ENCODE measurements around the gene CNNM1.

DNA sequence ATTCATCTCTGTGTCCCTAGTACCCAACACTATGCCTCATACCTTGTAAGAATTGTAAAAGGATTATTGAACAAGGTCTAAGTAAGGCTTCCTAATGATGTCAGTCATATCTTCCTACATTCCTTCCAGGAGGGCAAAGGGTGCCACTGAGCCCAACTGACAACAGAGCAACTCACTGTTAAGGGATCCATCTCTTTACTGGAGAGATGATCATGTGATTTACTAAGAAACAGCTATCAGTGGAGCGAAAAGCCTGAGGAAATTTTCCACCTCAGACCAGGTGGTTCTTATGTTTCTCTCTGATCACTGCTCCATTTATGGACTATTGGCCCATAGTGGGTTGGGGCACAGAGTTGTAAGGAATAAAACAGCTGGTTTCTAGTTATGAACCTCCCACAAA lies 38.9 kb upstream of the CNNM1 start:
- TF ChIP-seq, protein P1, sequence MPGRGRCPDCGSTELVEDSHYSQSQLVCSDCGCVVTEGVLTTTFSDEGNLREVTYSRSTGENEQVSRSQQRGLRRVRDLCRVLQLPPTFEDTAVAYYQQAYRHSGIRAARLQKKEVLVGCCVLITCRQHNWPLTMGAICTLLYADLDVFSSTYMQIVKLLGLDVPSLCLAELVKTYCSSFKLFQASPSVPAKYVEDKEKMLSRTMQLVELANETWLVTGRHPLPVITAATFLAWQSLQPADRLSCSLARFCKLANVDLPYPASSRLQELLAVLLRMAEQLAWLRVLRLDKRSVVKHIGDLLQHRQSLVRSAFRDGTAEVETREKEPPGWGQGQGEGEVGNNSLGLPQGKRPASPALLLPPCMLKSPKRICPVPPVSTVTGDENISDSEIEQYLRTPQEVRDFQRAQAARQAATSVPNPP (IDR thresholded peaks at IDR 0.05; ENCODE audit: borderline replicate concordance, insufficient read depth, insufficient read length): no peak
- TF ChIP-seq, protein P2, sequence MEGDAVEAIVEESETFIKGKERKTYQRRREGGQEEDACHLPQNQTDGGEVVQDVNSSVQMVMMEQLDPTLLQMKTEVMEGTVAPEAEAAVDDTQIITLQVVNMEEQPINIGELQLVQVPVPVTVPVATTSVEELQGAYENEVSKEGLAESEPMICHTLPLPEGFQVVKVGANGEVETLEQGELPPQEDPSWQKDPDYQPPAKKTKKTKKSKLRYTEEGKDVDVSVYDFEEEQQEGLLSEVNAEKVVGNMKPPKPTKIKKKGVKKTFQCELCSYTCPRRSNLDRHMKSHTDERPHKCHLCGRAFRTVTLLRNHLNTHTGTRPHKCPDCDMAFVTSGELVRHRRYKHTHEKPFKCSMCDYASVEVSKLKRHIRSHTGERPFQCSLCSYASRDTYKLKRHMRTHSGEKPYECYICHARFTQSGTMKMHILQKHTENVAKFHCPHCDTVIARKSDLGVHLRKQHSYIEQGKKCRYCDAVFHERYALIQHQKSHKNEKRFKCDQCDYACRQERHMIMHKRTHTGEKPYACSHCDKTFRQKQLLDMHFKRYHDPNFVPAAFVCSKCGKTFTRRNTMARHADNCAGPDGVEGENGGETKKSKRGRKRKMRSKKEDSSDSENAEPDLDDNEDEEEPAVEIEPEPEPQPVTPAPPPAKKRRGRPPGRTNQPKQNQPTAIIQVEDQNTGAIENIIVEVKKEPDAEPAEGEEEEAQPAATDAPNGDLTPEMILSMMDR (IDR thresholded peaks at IDR 0.05 in 2 of 3, conservative IDR thresholded peaks at IDR 0.05 in 1 of 3; ENCODE audit: insufficient read depth in 2 of 3, low read depth in 1 of 3, low read length in 3 of 3): no peak
- TF ChIP-seq, protein P3, sequence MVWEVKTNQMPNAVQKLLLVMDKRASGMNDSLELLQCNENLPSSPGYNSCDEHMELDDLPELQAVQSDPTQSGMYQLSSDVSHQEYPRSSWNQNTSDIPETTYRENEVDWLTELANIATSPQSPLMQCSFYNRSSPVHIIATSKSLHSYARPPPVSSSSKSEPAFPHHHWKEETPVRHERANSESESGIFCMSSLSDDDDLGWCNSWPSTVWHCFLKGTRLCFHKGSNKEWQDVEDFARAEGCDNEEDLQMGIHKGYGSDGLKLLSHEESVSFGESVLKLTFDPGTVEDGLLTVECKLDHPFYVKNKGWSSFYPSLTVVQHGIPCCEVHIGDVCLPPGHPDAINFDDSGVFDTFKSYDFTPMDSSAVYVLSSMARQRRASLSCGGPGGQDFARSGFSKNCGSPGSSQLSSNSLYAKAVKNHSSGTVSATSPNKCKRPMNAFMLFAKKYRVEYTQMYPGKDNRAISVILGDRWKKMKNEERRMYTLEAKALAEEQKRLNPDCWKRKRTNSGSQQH (CRISPR knock-in tag; IDR thresholded peaks at IDR 0.05): no peak
- TF ChIP-seq ZFPM2 (CRISPR knock-in tag; IDR thresholded peaks at IDR 0.05) (no peak), SMARCA4 (IDR thresholded peaks at IDR 0.05) (no peak), HMG20B (CRISPR knock-in tag; IDR thresholded peaks at IDR 0.05) (no peak), POU5F1 (IDR thresholded peaks at IDR 0.05; ENCODE audit: borderline replicate concordance, low read depth, low read length, partially characterized antibody) (no peak), EP300 (IDR thresholded peaks at IDR 0.05; ENCODE audit: low read length) (no peak), EZH2 (IDR thresholded peaks at IDR 0.05; ENCODE audit: borderline replicate concordance, low read depth, low read length) (no peak), SMARCA5 (IDR thresholded peaks at IDR 0.05) (no peak), HCFC1 (IDR thresholded peaks at IDR 0.05; ENCODE audit: low read depth, low read length) (no peak)
- TF ChIP-seq, protein P4, sequence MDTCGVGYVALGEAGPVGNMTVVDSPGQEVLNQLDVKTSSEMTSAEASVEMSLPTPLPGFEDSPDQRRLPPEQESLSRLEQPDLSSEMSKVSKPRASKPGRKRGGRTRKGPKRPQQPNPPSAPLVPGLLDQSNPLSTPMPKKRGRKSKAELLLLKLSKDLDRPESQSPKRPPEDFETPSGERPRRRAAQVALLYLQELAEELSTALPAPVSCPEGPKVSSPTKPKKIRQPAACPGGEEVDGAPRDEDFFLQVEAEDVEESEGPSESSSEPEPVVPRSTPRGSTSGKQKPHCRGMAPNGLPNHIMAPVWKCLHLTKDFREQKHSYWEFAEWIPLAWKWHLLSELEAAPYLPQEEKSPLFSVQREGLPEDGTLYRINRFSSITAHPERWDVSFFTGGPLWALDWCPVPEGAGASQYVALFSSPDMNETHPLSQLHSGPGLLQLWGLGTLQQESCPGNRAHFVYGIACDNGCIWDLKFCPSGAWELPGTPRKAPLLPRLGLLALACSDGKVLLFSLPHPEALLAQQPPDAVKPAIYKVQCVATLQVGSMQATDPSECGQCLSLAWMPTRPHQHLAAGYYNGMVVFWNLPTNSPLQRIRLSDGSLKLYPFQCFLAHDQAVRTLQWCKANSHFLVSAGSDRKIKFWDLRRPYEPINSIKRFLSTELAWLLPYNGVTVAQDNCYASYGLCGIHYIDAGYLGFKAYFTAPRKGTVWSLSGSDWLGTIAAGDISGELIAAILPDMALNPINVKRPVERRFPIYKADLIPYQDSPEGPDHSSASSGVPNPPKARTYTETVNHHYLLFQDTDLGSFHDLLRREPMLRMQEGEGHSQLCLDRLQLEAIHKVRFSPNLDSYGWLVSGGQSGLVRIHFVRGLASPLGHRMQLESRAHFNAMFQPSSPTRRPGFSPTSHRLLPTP (IDR thresholded peaks at IDR 0.05; ENCODE audit: borderline replicate concordance, extremely low read depth, insufficient read length): no peak
